Activated T-cell treated with anti-CD3 and anti-CD28 coated beads, Interleukin-2, amount 50 U/mL, for 4 hours (primary cell): Measurements from ENCODE around the gene LRRC66. TPM values are rescaled to one million over a fixed set of nuclear protein-coding genes. Genes with fewer than 3 reads are reported as not detected.

ENCODE experiments used
- ATAC-seq, 2 donors: fragments of 200-7000 bp; cut with Tn5 transposase; one replicate each; pipeline ENCODE4 v1.10.0; 2021
- DNase-seq: peaks from one replicate; pipeline ENCODE4 v3.0.0-alpha.2; 2020
- H3K27me3 Mint-ChIP-seq: one replicate; pipeline ENCODE4 v1.8.0; 2021; ENCODE audit warnings: low read depth, mixed read lengths
- H3K36me3 Mint-ChIP-seq: one replicate; pipeline ENCODE4 v1.8.0; 2022; ENCODE audit warnings: mixed read lengths; ENCODE audit not compliant: insufficient read depth
- H3K4me1 Mint-ChIP-seq: one replicate; pipeline ENCODE4 v1.8.0; 2021; ENCODE audit warnings: low read depth, mixed read lengths
- H3K4me3 Mint-ChIP-seq: one replicate; pipeline ENCODE4 v1.8.0; 2021; ENCODE audit warnings: mild to moderate bottlenecking, moderate library complexity, mixed read lengths
- H3K9me3 Mint-ChIP-seq: one replicate; pipeline ENCODE4 v1.8.0; 2021; ENCODE audit warnings: mixed read lengths
- total RNA-seq, 3 donors: library from RNA; stranded (reverse); gene quantifications; one replicate each; pipeline ENCODE4 v1.2.1, GENCODE V29; 2021

The LRRC66 gene
- total RNA-seq, 3 donors from 2014 or later: not detected

DNA sequence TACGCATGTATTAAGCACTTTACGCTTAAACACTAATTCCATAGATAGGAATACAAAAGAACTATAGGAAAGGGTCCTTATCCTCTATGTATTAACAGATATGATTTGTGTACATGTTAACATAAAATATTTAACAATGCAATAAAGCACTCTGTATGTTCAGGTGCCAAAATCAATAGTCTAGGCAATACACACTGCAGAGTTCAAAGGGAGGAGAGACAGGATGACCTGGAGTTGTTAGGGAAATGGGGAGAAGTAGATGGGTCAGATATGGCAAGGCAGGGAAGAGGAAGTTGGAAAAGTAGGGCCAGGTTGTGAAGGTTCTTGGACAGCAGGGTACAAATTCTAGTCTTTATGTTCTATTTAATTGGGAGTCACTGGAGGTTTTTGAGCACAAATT, 15.0 kb upstream of the LRRC66 start:
- Mint-ChIP-seq H3K4me3 (no peak overlapping the region), H3K4me1 (peaks cover 24% of the 10 kb centered on the region)

DNA sequence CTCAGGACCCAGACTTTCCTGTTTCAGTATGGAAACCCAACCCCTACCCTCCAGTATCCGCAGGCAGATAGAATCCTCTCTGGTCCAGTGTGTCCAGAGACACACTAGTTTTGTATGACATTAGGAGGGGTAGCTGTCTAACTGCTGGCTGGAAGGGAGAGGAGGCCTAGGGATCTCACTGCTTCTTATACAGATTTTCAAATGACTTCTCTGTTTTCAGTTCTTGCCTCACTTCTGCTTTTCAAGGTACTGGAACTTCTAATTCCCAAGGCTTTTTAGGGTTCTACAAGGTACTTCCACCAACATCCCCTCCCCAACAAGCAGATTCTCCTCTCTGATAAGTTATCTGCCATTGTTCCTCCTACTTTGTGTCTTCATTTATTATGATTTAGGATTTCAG, 11.8 kb upstream of the LRRC66 start:
- DNase-seq: no peak
- no peaks in the 10 kb centered on the region for H3K27me3 Mint-ChIP-seq
- no peak for ATAC-seq
- peaks cover 12% of the 10 kb centered on the region for H3K4me1 Mint-ChIP-seq
- H3K4me3 Mint-ChIP-seq: no peak overlapping the region
- peaks cover 8% of the 10 kb centered on the region for H3K36me3 Mint-ChIP-seq
- H3K9me3 Mint-ChIP-seq: no peaks in the 10 kb centered on the region

More for the DNA sequence above, 15.0 kb upstream of the LRRC66 start:
- ATAC-seq (no peak), DNase-seq (no peak)
- Mint-ChIP-seq H3K36me3 (peaks cover 3% of the 10 kb centered on the region), H3K27me3 (peaks cover 2% of the 10 kb centered on the region), H3K9me3 (no peaks in the 10 kb centered on the region)

DNA sequence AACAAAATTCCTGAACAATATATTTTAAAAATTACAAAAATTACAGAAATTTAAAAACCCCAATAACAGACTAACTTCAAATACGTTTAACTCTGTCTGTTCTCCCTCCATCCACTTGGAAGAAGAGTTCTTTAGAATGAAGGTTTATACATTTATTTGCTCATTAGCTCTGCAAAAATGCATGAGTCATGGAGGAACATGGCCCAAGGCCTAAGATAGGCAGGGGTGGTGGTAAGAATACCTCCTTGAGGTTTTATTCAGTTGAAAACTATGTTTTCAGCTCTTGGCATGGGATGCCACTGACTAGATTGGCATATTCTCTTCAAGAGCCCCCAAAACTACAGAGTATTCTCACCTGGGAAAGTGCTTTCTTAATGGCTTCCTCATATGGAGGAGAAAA, 8.8 kb upstream of the LRRC66 start:
- Mint-ChIP-seq H3K4me1 (no peaks in the 10 kb centered on the region), H3K9me3 (no peaks in the 10 kb centered on the region), H3K4me3 (no peak overlapping the region), H3K27me3 (no peaks in the 10 kb centered on the region), H3K36me3 (peaks cover 10% of the 10 kb centered on the region)
- ATAC-seq (no peak), DNase-seq (no peak)

DNA sequence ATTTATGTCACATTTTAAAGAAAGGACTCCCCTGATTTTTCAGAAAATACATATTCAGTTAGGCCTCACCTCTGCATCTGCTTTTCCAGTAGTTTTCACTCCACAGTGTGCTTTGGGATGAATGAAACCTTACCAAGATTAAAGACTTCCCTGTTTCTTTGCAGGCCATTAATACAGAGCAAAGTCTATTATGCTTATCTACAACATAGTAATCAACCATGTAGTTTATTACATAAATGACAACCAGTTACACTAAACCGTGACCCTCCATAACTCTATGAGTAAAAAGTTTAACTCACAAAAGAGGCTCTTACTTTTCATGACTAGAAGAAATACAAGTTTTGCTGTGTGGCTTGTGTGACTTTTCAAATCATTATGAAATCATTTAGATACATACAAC, 2.3 kb downstream of the LRRC66 start:
- Mint-ChIP-seq H3K9me3 (no peaks in the 10 kb centered on the region), H3K4me1 (peaks cover 2% of the 10 kb centered on the region), H3K4me3 (no peak overlapping the region), H3K27me3 (no peaks in the 10 kb centered on the region), H3K36me3 (no peaks in the 10 kb centered on the region)
- no peak for ATAC-seq
- no peak for DNase-seq

DNA sequence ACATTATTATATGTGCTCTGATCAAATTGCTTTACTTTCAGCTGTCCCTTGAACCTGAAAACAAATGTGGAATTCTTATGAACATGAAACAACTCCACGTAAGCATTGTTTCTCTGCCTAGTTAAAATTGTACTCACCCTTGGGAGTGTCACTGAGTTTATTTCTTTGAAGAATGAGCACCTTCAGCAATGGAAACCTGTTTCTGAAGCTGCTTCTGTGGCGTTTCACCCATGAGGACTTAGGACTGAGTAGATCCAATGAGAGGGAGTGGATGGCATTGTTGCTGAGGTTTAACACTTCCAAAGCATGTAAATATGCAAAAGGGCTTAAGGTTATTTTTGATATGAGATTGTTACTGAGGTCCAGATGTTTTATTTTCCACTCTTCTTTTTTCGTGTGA, 3.2 kb downstream of the LRRC66 start:
- Mint-ChIP-seq H3K9me3 (no peaks in the 10 kb centered on the region), H3K4me3 (no peak overlapping the region), H3K4me1 (peaks cover 2% of the 10 kb centered on the region), H3K27me3 (no peaks in the 10 kb centered on the region), H3K36me3 (no peaks in the 10 kb centered on the region)
- DNase-seq (no peak), ATAC-seq (no peak)

DNA sequence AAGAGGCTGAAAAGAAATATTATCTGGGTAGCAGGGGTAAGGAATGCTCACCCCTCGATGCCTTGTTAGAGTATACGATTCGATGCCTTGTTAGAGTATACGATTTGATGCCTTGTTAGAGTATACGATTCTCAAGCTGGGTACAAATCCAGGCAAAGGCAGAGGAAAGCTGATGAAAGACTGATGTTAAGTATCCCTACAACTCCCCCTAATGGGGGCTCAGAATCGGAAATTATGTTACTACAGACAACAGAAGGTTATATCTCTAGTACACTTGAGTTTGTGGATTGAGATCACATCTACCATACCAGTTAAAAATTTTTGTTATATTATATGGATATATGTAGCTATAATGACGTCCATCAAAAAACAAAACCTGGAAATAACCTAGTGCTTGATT, 4.8 kb downstream of the LRRC66 start:
- H3K4me1 Mint-ChIP-seq: peaks cover 2% of the 10 kb centered on the region
- H3K9me3 Mint-ChIP-seq: no peaks in the 10 kb centered on the region

DNA sequence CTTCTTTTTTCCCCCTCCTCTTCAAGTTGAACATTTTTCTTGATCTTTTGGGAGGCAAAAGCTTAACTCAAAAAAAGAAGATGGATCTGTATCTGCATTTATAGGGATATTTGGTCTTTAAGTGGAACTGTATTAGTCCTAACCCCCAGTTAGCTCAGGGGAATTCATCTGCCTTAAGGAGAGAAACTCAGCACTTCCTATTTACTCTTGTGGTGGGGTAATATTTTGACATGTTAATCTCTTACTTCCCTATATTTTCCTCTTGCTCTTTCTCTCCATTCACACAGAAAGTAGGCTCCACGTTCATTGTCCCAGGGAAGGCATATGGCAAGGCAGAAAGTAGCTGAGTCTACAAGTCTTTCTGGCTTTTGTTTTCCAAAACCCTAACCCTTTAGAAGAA, 5.3 kb downstream of the LRRC66 start:
- H3K9me3 Mint-ChIP-seq: no peaks in the 10 kb centered on the region
- H3K4me3 Mint-ChIP-seq: no peak overlapping the region
- no peaks in the 10 kb centered on the region for H3K27me3 Mint-ChIP-seq
- H3K4me1 Mint-ChIP-seq: peaks cover under 1% of the 10 kb centered on the region
- ATAC-seq: no peak
- DNase-seq: no peak
- H3K36me3 Mint-ChIP-seq: no peaks in the 10 kb centered on the region

More for the DNA sequence above, 4.8 kb downstream of the LRRC66 start:
- ATAC-seq (no peak), DNase-seq (no peak)
- Mint-ChIP-seq H3K27me3 (no peaks in the 10 kb centered on the region), H3K36me3 (no peaks in the 10 kb centered on the region), H3K4me3 (no peak overlapping the region)

DNA sequence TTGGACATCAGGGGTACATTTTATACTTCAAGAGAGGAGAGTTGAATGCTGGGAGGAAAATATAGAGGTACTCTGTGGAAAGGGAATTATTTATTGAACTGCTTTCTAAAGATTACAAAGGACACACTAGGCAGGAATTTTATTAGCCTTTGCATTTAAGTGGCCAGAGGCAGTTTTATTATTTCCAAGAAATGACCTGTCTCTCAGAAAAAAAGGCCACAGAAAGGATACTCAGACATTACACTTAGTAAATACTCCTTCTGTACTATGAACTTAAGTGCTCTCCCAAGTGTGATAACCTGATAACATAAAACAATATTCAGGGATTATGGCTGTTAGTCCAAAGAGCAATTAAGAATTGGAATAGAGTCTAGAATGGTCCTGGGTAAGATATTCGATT, 7.5 kb downstream of the LRRC66 start:
- DNase-seq (no peak), ATAC-seq (no peak)
- H3K27me3 Mint-ChIP-seq: no peaks in the 10 kb centered on the region
- no peak overlapping the region for H3K4me3 Mint-ChIP-seq
- H3K9me3 Mint-ChIP-seq: no peaks in the 10 kb centered on the region
- H3K36me3 Mint-ChIP-seq: no peaks in the 10 kb centered on the region
- no peaks in the 10 kb centered on the region for H3K4me1 Mint-ChIP-seq

DNA sequence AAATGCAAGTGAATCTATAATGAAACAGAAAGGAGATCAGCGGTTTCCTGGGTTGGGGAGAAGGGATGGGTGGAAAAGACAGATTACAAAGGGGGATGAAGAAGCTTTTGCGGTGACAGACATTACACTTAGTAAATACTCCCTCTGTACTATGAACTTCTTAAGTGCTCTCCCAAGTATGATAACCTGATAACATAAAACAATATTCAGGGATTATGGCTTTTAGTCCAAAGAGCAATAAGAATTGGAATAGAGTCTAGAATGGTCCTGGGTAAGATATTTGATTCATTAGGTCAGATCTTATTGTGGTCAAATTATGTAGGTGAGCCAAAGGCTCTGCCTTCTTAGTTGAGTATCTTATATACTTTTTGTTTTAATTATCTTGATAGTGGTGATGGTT, 9.2 kb downstream of the LRRC66 start:
- no peak overlapping the region for H3K4me3 Mint-ChIP-seq
- H3K27me3 Mint-ChIP-seq: no peaks in the 10 kb centered on the region
- DNase-seq (no peak), ATAC-seq (no peak)
- no peaks in the 10 kb centered on the region for H3K36me3 Mint-ChIP-seq
- H3K4me1 Mint-ChIP-seq: no peaks in the 10 kb centered on the region
- H3K9me3 Mint-ChIP-seq: no peaks in the 10 kb centered on the region

DNA sequence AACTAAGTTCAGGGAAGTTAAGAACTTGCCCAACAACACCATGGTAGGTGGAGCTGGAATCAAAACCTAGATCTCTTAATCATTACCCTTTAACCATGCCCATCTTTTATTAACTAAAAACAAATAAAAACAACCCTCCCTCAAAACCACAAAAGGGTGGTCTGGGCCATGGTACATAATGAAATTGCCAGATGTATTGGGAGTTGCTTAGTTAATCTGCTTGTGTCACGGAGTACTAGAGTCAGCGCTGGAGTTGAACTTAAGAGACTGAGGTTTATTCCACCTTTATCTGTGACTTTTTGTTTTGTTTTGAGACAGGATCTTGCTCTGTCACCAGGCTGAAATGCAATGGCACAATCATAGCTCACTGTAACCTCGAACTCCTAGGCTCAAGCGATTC, 13.3 kb downstream of the LRRC66 start:
- Mint-ChIP-seq H3K36me3 (no peaks in the 10 kb centered on the region), H3K4me1 (no peaks in the 10 kb centered on the region), H3K9me3 (no peaks in the 10 kb centered on the region), H3K4me3 (no peak overlapping the region), H3K27me3 (no peaks in the 10 kb centered on the region)
- ATAC-seq: no peak
- DNase-seq: no peak

DNA sequence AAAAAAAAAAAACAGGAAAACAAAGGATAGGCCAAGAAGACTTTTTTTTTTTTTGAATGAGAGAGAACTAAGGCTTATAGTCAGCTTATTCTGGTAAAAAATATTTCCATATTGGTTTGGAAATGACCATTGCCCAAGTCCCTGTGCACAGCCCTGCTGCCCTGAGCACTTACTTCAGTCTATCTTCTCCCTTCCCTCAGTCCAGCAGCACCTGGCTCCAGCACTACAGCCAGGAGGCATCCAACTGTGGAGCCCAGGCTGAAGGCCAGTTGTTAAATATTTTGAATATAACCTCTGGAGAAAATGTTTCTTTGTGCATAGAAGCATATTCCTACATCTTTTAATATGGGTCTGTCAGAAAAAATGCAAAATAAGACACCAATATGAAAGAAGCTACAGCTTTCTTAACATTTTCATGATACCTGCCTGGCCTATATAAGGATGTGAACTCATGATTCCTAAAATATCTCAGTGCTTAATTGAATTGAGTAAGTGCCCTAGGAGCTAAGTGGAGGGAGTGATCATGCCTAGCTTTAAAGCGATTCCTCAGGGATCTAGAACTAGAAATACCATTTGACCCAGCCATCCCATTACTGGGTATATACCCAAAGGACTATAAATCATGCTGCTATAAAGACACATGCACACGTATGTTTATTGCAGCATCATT, 14.4 kb downstream of the LRRC66 start:
- no peak overlapping the region for H3K4me3 Mint-ChIP-seq
- no peaks in the 10 kb centered on the region for H3K27me3 Mint-ChIP-seq
- no peaks in the 10 kb centered on the region for H3K4me1 Mint-ChIP-seq
- no peaks in the 10 kb centered on the region for H3K9me3 Mint-ChIP-seq
- no peak for DNase-seq
- no peaks in the 10 kb centered on the region for H3K36me3 Mint-ChIP-seq
- no peak for ATAC-seq

DNA sequence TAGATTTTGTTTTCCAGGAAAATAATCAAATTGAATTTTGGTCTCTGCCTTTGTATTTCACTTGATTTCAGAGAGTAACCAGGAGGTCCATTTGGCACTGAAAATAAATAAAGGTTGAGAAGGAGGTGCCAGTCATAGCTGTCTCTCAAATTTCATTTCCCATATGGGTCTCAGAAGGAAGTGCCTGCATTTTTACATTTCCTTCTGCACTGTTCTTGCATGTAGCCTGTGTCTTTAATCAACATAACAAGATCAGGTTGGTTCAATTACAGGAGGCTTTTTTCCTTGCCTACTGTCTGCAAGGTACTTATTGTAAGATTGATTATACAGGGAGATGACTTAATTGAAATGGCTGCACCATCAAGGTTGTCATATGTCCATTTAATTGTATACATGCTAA, 15.7 kb downstream of the LRRC66 start:
- no peak for DNase-seq
- Mint-ChIP-seq H3K36me3 (no peaks in the 10 kb centered on the region), H3K9me3 (no peaks in the 10 kb centered on the region), H3K4me3 (no peak overlapping the region), H3K4me1 (no peaks in the 10 kb centered on the region), H3K27me3 (no peaks in the 10 kb centered on the region)
- ATAC-seq: no peak

DNA sequence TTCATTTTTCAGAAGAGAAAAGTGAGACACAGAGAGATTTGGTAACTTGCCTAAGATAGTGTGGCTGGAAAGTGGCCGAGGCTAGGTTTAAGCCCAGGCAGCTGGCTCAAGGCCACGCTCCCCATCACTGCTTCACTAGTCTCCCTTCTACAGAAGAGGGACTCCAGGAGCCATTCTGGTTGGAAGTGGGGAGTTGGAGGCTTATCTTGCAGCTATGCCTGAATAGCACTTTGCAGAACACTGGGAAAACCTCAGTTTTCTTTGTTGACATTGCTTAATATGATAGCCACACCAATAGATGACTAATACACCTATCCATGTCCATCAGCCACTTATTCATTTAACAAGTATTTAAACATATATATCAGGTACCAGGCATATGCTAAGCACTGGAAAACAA, 18.5 kb downstream of the LRRC66 start:
- DNase-seq (no peak), ATAC-seq (no peak)
- Mint-ChIP-seq H3K36me3 (no peaks in the 10 kb centered on the region), H3K4me1 (no peaks in the 10 kb centered on the region), H3K4me3 (no peak overlapping the region), H3K9me3 (no peaks in the 10 kb centered on the region), H3K27me3 (no peaks in the 10 kb centered on the region)

DNA sequence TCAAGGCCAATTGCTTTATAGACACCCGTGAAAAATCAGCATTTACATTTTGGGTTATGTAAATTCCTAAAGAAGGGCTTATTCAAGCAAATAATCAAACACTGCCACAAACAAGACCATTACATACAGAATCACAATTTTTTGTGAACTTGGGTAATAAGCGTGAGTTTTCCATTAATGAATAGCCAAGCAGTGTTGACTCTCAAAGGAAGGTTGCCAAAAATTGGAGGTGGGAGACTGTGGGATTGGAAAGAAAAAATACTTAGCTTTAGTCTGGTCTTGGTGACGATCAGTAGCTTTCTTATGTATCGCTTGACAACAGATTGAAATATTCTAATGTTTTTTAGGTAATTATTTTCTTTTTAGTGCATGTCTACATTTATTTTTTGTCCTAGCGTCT, 20.9 kb downstream of the LRRC66 start:
- Mint-ChIP-seq H3K9me3 (no peaks in the 10 kb centered on the region), H3K36me3 (no peaks in the 10 kb centered on the region), H3K4me3 (no peak overlapping the region), H3K27me3 (no peaks in the 10 kb centered on the region), H3K4me1 (no peaks in the 10 kb centered on the region)
- DNase-seq (no peak), ATAC-seq (no peak)

DNA sequence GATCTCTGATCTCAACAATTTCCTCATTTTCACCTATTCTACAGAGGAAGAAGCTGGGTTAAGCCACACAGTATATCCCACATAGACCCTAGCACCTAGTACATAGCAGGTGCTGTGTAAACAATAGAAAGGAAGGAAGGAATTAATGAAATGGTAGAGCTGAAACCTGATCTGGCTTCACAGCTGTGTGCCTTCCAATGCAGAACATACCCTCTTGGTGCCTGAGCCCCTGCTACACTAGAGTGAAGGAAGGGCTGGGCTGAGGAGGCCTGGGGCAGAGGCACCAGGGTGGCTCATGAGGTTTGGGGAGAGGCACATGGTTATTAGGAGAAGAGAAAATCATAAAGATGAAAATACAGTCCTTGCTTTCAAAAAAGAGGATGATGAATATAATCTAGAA, 21.3 kb downstream of the LRRC66 start:
- Mint-ChIP-seq H3K4me1 (no peaks in the 10 kb centered on the region), H3K9me3 (no peaks in the 10 kb centered on the region), H3K36me3 (no peaks in the 10 kb centered on the region), H3K4me3 (no peak overlapping the region), H3K27me3 (no peaks in the 10 kb centered on the region)
- ATAC-seq (no peak), DNase-seq (no peak)

DNA sequence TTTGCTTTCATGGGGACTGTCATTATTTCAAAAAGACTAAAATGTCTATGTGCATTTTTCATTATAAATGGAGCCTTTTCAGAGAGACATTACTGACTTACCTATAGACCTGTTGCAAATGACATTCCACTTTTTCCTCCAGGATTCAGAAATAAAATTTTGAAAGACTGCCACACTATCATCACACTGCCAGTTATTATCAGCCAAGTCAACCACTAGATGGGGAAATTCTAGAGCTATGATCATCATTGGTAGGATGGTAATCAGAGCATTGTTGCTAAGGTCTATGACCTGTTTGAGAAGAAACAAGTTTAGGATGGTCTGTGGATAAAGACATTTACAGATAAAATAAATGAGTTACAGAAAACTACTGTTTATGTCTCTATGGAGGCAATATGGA, 22.5 kb downstream of the LRRC66 start:
- ATAC-seq: no peak
- DNase-seq: no peak
- H3K27me3 Mint-ChIP-seq: no peaks in the 10 kb centered on the region
- H3K36me3 Mint-ChIP-seq: no peaks in the 10 kb centered on the region
- no peak overlapping the region for H3K4me3 Mint-ChIP-seq
- no peaks in the 10 kb centered on the region for H3K4me1 Mint-ChIP-seq
- no peaks in the 10 kb centered on the region for H3K9me3 Mint-ChIP-seq
